ENCODE measurements around the gene FTH1.
A peak's percentile ranks its signal among the peaks of the same experiment; 100 is the strongest.

FTH1 gene

GRCh38 chr11:62000539-62001446 is 33.4 kb upstream of the FTH1 start:
- CTCF ChIA-PET: no interaction called here
- POLR2A ChIA-PET (ENCODE audit: low non-redundant PET): no interaction called here

GRCh38 chr11:61999141-61999975 is 31.9 kb upstream of the FTH1 start:
- no peak for DNase-seq (ENCODE audit: low spot score)
- H3K27ac ChIP-seq: no peak overlapping the region
- ChIA-PET POLR2A (ENCODE audit: low non-redundant PET) (no interaction called here), CTCF (interaction anchor here (0.6 to 0.7 kb wide), 2 partner anchors 23 to 232 kb away, joined by 3 read pairs; no protein-coding TSS in a partner anchor)
- TF ChIP-seq, protein P1, sequence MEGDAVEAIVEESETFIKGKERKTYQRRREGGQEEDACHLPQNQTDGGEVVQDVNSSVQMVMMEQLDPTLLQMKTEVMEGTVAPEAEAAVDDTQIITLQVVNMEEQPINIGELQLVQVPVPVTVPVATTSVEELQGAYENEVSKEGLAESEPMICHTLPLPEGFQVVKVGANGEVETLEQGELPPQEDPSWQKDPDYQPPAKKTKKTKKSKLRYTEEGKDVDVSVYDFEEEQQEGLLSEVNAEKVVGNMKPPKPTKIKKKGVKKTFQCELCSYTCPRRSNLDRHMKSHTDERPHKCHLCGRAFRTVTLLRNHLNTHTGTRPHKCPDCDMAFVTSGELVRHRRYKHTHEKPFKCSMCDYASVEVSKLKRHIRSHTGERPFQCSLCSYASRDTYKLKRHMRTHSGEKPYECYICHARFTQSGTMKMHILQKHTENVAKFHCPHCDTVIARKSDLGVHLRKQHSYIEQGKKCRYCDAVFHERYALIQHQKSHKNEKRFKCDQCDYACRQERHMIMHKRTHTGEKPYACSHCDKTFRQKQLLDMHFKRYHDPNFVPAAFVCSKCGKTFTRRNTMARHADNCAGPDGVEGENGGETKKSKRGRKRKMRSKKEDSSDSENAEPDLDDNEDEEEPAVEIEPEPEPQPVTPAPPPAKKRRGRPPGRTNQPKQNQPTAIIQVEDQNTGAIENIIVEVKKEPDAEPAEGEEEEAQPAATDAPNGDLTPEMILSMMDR (conservative IDR thresholded peaks at IDR 0.05; ENCODE audit: low read depth): no peak

More at GRCh38 chr11:62000539-62001446, 33.4 kb upstream of the FTH1 start:
- TF ChIP-seq, protein P1 (conservative IDR thresholded peaks at IDR 0.05; ENCODE audit: low read depth): no peak
- no peak for DNase-seq (ENCODE audit: low spot score)
- peak overlapping the region; percentile 1; the same call in 1 of the 2 replicates for H3K27ac ChIP-seq

DNA sequence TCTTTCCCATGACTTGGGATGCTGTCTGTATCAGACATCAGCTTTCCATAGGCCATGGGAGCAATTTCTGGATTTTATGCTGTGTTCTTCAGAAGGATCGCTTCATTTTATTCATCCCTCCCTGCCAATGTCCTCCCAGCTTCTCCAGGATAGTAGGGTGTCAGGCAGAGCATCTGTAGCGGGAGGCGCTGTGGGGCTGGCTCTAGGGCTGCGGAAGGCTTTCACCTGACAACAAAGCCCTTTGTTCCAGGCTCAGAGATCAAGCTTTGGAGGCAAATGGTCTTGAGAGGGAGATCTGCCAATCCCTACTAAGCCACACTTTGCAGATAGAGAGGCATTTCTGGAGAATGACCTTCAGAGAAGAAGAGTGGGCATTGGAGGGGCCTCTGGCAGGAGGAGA is 29.5 kb upstream of the FTH1 start:
- POLR2A ChIA-PET (ENCODE audit: low non-redundant PET): no interaction called here
- TF ChIP-seq, protein P1 (conservative IDR thresholded peaks at IDR 0.05; ENCODE audit: low read depth): no peak
- no peak overlapping the region for H3K27ac ChIP-seq
- DNase-seq (ENCODE audit: low spot score): no peak
- CTCF ChIA-PET: no interaction called here

- no peak for DNase-seq (ENCODE audit: low spot score)
- H3K27ac ChIP-seq: no peak overlapping the region
- POLR2A ChIA-PET (ENCODE audit: low non-redundant PET): no interaction called here
- CTCF ChIA-PET: interaction anchor here (0.6 kb wide), 2 partner anchors 26 to 46 kb away, joined by 3 read pairs; no protein-coding TSS in a partner anchor
- TF ChIP-seq, protein P1 (conservative IDR thresholded peaks at IDR 0.05; ENCODE audit: low read depth): no peak
Measured at GRCh38 chr11:61994981-61995380, 27.5 kb upstream of the FTH1 start.

- ChIA-PET POLR2A (ENCODE audit: low non-redundant PET) (interaction anchor here (0.6 kb wide), 1 partner anchor 51 kb away, joined by 4 read pairs; no protein-coding TSS in a partner anchor), CTCF (interaction anchor here (0.8 kb wide), 1 partner anchor 39 kb away, joined by 3 read pairs; no protein-coding TSS in a partner anchor)
- DNase-seq (ENCODE audit: low spot score): no peak
- TF ChIP-seq, protein P1 (conservative IDR thresholded peaks at IDR 0.05; ENCODE audit: low read depth): no peak
- H3K27ac ChIP-seq: no peak overlapping the region
Measured at GRCh38 chr11:61985869-61986268, 18.4 kb upstream of the FTH1 start.

DNA sequence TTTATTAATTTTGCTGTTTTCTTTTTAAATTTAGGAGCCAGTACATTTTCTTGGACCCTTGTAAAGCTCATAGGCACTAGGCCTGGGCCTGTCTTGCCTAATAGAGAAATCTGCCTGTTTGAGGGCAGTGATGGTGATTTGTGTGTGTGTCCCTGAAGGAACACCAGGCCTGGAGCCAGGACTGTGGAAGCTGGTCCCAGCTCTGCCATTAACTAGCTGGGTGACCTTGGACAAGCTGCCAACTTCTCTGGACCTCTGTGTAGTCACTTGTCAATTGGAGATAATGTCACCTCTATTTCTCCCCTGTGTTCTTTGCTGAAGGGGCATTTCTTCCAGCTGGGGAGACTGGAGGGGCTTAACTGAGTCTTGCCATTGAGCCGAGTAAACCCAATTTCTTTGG is 16.0 kb upstream of the FTH1 start:
- H3K27ac ChIP-seq: no peak overlapping the region
- no peak for DNase-seq (ENCODE audit: low spot score)
- POLR2A ChIA-PET (ENCODE audit: low non-redundant PET): no interaction called here
- CTCF ChIA-PET: interaction anchor here (0.7 to 0.9 kb wide), 3 partner anchors 9 to 147 kb away, joined by 3 to 4 read pairs (median 4); no protein-coding TSS in a partner anchor
- TF ChIP-seq, protein P1 (conservative IDR thresholded peaks at IDR 0.05; ENCODE audit: low read depth): no peak

Data from RWPE1 (cell line).